Colonic mucosa (tissue), 4 donors: ENCODE measurements around the gene MDFI. TPM values are rescaled to one million over a fixed set of nuclear protein-coding genes. Genes with fewer than 3 reads are reported as not detected.

ENCODE experiments used
- DNase-seq: peaks from one replicate; pipeline ENCODE4 v3.0.0-alpha.2; 2020
- H3K27ac ChIP-seq: fragments of 200-600 bp; one replicate; pipeline ENCODE4 v1.8.0; 2021
- H3K27me3 ChIP-seq: fragments of 200-600 bp; one replicate; pipeline ENCODE4 v1.8.0; 2021
- H3K36me3 ChIP-seq: fragments of 200-600 bp; one replicate; pipeline ENCODE4 v1.8.0; 2021
- H3K4me1 ChIP-seq: fragments of 200-600 bp; one replicate; pipeline ENCODE4 v1.8.0; 2021; ENCODE audit warnings: mild to moderate bottlenecking
- H3K4me3 ChIP-seq: fragments of 200-600 bp; one replicate; pipeline ENCODE4 v1.8.0; 2021
- H3K9ac ChIP-seq, 2 donors: one replicate each; pipeline ENCODE4 v1.7.0; 2013; ENCODE audit warnings: control low read depth in 2 of 2, low read depth in 2 of 2, low read length in 2 of 2
- H3K9me3 ChIP-seq: fragments of 200-600 bp; one replicate; pipeline ENCODE4 v1.8.0; 2021
- intact Hi-C: fragments of 100-400 bp; cut with DNase I; formaldehyde crosslinking; loops from one replicate; pipeline ENCODE4 v1.14.1; 2022
- microRNA-seq: library from miRNA; unstranded; fragments of <30 nt; microRNA quantifications from one replicate; pipeline ENCODE4, GENCODE V29; 2019
- total RNA-seq, 2 donors: library from RNA; stranded (reverse); fragmentation: NEBNext Ultra II Directional in 1 of 2; extraction: Animal tissue kit (Norgen Biotek cat#: 25700) in 1 of 2; gene quantifications; one replicate each; pipeline ENCODE4 v1.2.1, GENCODE V29; 2021
- TF ChIP-seq, protein P1 (sequence below): fragments of 200-600 bp; IDR thresholded peaks from one replicate; pipeline ENCODE4 v1.8.0; 2022; ENCODE audit warnings: antibody characterized with exemption, mild to moderate bottlenecking
- donor health status: healthy.
- donor health status: DM: no; HTN: no; CAD: no.
- donor health status: DM: no; HTN: no; CAD: no.

Gene MDFI
- total RNA-seq, 2 donors from 2014 or later: 1.1 to 1.9 TPM

DNA sequence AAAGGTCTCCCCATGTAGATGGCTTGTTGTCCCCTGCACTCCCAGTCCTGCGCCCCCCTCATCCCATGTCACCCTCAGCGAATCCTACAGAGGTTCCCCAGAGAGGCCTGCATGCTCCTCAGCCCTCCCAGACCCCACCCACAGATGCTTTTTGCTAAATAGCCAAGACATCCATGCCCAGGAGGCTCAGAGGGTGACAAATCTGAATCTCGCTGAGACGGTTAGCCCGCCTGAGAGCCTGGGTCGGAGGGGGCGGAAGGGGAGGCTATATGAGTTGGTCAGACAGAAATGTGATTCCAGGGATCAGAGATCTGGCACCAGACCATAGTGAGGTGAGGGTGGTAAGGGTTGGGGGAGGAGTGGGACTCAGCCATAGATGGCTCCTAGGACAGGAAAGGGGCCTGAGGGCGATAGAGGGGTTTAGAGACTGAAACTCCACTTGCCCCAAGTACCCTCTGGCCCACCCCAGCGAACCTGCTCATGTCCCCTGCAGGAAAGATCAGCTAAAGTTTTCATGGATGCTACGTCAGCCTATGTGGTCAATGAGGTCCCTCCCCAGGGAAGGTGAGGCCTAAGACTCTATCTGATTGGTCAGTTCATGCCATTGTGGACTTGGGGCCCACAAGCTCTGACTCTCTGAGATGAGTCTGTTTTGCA, 63.9 kb downstream of the MDFI start:
- intact Hi-C loops: no loop called here
- TF ChIP-seq, protein P1, sequence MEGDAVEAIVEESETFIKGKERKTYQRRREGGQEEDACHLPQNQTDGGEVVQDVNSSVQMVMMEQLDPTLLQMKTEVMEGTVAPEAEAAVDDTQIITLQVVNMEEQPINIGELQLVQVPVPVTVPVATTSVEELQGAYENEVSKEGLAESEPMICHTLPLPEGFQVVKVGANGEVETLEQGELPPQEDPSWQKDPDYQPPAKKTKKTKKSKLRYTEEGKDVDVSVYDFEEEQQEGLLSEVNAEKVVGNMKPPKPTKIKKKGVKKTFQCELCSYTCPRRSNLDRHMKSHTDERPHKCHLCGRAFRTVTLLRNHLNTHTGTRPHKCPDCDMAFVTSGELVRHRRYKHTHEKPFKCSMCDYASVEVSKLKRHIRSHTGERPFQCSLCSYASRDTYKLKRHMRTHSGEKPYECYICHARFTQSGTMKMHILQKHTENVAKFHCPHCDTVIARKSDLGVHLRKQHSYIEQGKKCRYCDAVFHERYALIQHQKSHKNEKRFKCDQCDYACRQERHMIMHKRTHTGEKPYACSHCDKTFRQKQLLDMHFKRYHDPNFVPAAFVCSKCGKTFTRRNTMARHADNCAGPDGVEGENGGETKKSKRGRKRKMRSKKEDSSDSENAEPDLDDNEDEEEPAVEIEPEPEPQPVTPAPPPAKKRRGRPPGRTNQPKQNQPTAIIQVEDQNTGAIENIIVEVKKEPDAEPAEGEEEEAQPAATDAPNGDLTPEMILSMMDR: no peak
- no peak overlapping the region for H3K4me3 ChIP-seq
- no peaks in the 10 kb centered on the region for H3K36me3 ChIP-seq
- no peak overlapping the region for H3K27ac ChIP-seq
- DNase-seq: no peak
- peaks cover 19% of the 10 kb centered on the region for H3K4me1 ChIP-seq
- H3K9ac ChIP-seq: no peak overlapping the region
- no peaks in the 10 kb centered on the region for H3K27me3 ChIP-seq
- no peaks in the 10 kb centered on the region for H3K9me3 ChIP-seq

DNA sequence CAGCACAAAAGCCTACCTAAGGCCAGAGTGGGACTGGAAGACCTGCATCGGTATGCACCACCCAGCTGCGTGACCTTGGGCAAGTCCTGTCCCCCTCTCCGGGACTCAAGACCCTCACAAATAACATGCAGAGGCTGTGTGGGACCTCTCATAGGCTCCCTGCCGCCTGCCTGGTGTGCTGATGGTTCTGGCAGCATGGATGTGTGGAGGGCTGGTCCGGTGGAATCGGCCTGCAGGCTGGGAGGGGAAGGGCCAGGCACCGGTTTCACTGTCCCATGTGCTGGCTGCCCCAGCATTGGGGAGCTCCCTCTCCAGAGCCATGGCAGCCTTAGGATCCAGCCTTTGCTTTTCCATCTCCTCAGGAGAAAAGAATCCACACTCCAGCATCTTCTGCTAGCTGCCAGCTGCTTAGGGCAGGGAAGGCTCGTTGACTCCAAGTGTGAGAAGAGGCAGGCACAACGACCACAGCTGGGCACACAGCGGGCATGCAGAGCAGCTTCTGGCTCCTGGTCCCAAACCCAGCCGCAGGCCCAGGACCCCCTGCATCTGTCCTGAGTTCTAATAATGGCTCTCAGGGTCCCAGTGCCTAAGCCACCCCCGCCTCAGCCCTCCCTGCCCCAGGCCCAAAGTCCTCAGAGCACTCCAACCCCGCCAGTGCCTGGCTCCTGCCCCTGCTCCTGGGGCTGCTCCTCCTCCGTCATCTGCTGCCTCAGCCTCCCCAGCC, 64.7 kb downstream of the MDFI start:
- Histone ChIP-seq H3K27me3 (no peaks in the 10 kb centered on the region), H3K9ac (no peak overlapping the region), H3K36me3 (no peaks in the 10 kb centered on the region), H3K9me3 (no peaks in the 10 kb centered on the region), H3K27ac (no peak overlapping the region), H3K4me3 (no peak overlapping the region), H3K4me1 (peaks cover 19% of the 10 kb centered on the region)
- DNase-seq: no peak
- intact Hi-C loops: no loop called here
- TF ChIP-seq, protein P1: no peak

Small RNA genes lying within 50 kb of the gene (microRNA-seq; reads per million reads assigned to microRNA genes)
- not detected for gene MIR4641

Other genes starting within 250 kb of the MDFI start
- 10 to 100 TPM; 33.6 to 50.4 TPM for gene FOXP4, start 92.1 kb upstream of the MDFI start, total RNA-seq
- gene TFEB, start 97.1 kb downstream of the MDFI start, total RNA-seq: 10 to 100 TPM; 16.9 to 21.7 TPM
- gene PGC, start 108.9 kb downstream of the MDFI start, total RNA-seq: 1 to 10 TPM in 1 of 2 donors, not detected in 1; 1.7 TPM
- gene FRS3, start 141.4 kb downstream of the MDFI start, total RNA-seq: 1 to 10 TPM; 2.7 to 3.4 TPM
- 1 to 10 TPM; 1.8 to 4.8 TPM for gene PRICKLE4, start 142.3 kb downstream of the MDFI start, total RNA-seq
- gene TOMM6, start 149.2 kb downstream of the MDFI start, total RNA-seq: 100 to 1,000 TPM; 109 to 200 TPM